22Rv1 (cell line): ENCODE data around the gene GRB7.

ENCODE experiments used
- ZFX ChIP-seq: fragments of 450-650 bp; IDR thresholded peaks from 2 replicates; pipeline ENCODE4 v1.6.1; 2017; ENCODE audit warnings: antibody characterized with exemption, borderline replicate concordance
- TF ChIP-seq, protein P1 (sequence below): fragments of 450-650 bp; IDR thresholded peaks from 2 replicates; pipeline ENCODE4 v1.5.1; 2017; ENCODE audit warnings: mild to moderate bottlenecking

DNA sequence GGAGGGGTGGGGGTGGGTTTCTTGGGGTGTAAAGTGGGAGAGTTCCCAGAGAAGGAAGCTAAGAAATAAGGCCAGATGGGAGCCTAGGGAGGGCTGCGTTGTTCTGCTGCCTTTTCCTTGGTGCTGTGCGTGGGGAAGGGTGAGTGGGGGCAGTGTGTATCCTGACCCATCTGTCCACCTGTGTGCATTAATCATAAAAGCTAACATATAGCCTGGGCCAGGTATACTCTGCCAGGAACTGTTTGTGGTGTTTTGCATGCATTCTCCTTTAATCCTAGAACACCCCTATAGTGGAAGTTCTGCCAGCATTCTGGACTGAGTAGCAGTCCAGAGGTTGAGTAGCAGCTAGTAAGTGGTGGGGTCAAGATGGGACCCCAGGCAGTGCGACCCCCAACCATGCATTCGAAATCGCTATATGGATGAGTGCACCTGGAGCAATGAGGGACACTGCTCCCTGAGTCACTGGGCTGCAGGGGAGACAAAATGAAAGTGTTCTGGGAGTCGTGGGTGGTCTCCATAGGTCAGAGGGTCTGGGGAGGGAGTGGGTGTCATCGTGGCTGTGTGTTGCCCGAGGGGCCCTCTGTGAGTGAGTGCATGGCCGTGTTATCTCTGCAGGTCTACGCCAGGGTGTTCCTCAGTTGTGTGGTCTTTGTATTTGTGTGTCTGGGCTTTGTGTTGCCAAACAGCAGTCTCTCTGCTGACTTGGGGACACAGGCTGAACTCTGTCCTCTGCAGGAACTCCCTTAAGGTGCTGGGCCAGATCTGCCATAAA, 36.5 kb upstream of the GRB7 start:
- TF ChIP-seq, protein P1, sequence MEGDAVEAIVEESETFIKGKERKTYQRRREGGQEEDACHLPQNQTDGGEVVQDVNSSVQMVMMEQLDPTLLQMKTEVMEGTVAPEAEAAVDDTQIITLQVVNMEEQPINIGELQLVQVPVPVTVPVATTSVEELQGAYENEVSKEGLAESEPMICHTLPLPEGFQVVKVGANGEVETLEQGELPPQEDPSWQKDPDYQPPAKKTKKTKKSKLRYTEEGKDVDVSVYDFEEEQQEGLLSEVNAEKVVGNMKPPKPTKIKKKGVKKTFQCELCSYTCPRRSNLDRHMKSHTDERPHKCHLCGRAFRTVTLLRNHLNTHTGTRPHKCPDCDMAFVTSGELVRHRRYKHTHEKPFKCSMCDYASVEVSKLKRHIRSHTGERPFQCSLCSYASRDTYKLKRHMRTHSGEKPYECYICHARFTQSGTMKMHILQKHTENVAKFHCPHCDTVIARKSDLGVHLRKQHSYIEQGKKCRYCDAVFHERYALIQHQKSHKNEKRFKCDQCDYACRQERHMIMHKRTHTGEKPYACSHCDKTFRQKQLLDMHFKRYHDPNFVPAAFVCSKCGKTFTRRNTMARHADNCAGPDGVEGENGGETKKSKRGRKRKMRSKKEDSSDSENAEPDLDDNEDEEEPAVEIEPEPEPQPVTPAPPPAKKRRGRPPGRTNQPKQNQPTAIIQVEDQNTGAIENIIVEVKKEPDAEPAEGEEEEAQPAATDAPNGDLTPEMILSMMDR, result no peak
- no peak for TF ChIP-seq ZFX
